HG02763 (cell line): Measurements from ENCODE around the gene CUEDC2.

Experiments used
- ATAC-seq: cut with Tn5 transposase; IDR thresholded peaks from one replicate; pipeline ENCODE4 v1.9.1; 2021; ENCODE audit warnings: mild to moderate bottlenecking, moderate library complexity; ENCODE audit not compliant: unreplicated experiment

The CUEDC2 gene

GRCh38 chr10:102425444-102425843 lies 6.9 kb downstream of the CUEDC2 start:
- no peak for ATAC-seq

- ATAC-seq = no peak
Measured at GRCh38 chr10:102424916-102425315, 7.5 kb downstream of the CUEDC2 start.

DNA sequence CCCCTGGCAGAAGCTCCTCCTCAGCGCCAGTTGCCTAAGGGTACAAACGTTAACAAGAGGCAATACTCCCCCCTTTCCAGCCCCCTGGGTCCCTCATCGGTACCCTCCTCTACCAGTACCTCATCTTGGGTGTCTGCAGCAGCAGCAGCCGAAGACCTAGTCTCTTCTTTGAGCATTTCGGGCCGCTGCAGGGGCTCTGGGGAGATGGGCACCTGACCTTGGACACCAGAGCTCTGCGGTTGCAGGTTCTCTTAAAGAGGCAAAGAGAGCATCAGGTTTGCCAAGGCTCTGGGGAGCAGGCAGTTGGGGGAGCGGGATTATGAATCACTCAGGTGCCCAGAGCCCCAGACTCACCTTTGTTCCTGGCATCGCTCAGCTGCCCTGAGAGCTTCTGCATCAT lies 8.2 kb downstream of the CUEDC2 start:
- ATAC-seq = no peak

- ATAC-seq = no peak
Measured at GRCh38 chr10:102423372-102423968, 8.9 kb downstream of the CUEDC2 start.

DNA sequence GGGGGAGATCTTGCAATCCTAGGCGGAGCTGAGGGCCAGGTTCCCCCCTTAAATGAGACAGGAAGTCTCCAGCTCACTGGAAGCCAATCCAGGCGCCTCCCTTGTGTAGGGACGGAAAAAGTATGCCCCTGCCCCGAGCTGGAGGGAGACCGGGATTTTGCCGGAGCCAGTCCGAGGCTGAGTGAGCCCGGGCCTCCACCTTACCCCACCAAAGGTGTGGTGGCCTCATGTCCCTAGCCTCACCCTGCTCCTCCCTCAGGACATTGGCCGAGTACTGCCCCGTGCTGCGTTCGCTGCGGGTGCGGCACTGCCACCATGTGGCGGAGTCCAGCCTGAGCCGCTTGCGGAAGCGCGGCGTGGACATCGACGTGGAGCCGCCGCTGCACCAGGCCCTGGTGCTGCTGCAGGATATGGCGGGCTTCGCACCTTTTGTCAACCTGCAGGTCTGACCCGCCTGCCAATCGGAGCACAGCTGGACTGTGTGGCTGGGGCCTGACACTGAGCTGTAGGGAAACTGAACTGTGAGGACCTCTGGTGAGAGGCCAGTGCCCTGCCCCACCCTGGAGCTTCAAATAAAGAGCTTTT lies 9.7 kb downstream of the CUEDC2 start:
- peak; percentile 25 for ATAC-seq

DNA sequence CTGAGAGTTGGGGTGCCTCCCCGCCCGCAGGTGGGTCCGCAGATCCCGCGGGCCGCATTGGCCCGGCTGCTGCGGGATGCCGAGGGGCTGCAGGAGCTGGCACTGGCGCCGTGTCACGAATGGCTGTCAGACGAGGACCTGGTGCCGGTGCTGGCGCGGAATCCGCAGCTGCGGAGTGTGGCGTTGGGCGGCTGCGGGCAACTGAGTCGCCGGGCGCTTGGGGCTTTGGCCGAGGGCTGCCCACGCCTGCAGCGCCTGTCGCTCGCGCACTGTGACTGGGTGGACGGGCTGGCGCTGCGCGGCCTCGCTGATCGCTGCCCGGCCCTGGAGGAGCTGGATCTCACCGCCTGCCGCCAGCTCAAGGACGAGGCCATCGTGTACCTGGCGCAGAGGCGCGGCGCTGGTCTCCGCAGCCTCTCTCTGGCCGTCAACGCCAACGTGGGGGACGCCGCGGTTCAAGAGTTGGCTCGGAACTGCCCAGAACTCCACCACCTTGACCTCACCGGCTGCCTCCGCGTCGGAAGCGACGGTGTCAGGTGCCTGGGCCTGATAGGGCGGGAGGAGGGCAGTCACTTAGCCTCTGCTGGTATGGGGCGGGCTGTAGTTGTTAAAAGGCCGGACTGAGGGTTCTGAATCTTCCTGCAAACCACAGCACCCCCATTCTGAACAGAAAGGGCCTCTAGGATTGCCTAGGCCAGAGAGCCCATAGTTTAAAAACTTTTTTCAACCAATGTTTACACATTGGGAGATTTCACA lies 10.4 kb downstream of the CUEDC2 start:
- ATAC-seq = peak; percentile 0

GRCh38 chr10:102421507-102421756 lies 10.9 kb downstream of the CUEDC2 start:
- ATAC-seq = no peak

DNA sequence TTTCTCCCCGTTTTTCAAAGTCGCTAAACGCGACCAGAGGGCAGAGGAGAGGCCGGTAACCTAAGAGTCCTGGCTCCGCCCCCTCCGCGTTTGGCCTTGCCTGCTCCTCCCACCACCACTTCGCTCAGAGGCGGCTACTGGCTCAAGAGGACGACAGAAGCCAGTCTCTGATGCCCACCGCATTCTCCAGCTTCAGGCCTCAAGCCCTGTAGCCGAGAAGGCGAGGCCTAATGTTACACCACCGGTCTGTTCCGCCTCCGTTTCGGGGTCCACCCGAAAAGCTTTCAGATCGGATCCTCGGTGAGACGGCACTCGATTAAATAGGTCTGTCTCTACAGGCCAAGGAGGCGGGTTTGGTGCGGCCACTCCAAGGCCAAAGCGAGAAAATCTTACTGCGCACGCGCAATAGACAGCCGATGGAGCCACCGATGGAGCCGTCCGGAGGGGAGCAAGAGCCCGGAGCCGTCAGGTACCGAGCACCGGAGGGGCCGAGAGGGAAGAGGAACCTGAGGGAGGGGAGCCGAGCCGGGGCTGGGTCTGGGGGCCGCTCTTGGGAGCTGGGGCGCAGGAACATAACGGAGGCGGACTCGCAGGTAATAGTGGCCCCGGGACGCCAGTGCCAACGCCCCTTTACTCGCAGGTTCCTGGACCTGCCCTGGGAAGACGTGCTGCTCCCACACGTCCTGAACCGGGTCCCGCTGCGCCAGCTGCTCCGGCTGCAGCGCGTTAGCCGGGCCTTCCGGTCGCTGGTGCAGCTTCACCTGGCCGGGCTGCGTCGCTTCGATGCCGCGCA lies 11.5 kb downstream of the CUEDC2 start, which contains the start of gene FBXL15:
Gene FBXL15, plus strand, starts transcription at position 123 of the 793 bp plus-strand sequence. Its CDS starts 294 bp downstream, at position 417.
- peak; percentile 69 for ATAC-seq

DNA sequence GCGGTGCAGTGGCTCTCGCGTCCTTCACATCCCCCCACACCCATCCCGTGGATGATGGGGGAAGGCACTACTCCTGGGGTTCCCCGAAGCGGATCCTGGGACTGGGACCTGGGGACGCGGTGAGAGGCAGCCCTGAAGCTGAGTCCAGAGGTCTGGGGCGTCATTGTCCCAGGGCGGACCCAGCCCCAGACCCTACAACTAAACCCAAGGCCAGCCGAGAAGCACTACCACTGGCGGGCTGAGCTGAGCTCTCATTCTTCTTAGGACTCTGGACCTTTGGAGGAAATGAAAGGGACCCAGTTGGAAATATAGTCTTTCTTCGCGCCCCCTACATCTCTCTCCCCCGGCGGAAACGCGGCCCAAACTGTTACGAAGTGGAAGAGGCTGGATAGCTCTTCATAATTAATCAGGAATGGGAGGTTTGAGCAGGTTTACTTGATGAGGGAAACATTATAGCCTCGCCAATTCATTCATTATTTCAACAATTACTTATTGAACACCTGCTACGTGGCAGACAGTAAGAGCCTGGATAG lies 12.1 kb downstream of the CUEDC2 start:
- no peak for ATAC-seq

GRCh38 chr10:102419269-102420180 lies 12.8 kb downstream of the CUEDC2 start:
- ATAC-seq = no peak

GRCh38 chr10:102418622-102419268 lies 13.6 kb downstream of the CUEDC2 start, which contains the start of gene PSD:
TSS of gene PSD (minus strand) at chr10:102418785. CDS start at chr10:102417038, 1,747 bp downstream.
- ATAC-seq = no peak

GRCh38 chr10:102416695-102417094 lies 15.7 kb downstream of the CUEDC2 start:
- no peak for ATAC-seq

DNA sequence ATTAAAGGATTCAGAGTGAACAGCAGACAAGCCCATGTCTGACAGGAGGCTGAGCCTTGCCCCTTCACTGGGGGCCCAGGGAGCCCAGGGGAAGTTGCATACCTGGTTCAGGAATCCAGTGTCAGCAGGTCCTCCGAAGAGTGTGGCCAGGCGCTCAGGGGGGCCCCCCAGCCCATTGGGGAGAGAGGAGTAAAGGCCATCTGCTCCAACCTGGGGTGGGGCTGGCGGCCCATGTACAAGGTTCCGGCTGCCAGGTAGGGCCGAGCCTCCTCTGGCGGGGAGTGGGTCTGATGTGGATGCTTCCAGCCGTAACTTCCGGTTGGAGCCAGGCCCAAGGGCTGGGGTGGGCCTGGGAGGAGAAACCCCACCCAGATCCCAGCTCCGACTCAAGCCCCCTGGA lies 16.1 kb downstream of the CUEDC2 start:
- no peak for ATAC-seq

DNA sequence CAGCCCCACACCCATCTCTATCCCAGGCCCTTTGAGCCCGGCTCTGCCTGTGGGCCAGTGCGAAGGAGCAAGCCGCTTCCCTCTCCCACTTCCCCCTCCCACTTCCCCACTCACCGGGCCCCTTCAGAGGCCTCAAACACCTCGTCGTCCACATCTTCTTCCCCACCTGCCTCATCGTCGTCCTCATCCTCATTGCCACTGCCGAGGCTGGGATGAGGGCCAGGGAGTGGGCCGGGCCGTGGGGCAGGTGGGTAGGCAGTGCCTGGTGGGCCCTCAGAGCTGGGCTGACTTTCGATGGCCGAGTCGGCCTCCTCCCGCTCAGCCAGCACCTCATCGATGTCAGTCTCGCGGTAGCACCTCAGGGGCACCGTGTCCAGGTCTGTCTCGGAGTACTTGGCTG lies 17.6 kb downstream of the CUEDC2 start:
- ATAC-seq = no peak

- no peak for ATAC-seq
Measured at GRCh38 chr10:102413806-102414561, 18.4 kb downstream of the CUEDC2 start.

DNA sequence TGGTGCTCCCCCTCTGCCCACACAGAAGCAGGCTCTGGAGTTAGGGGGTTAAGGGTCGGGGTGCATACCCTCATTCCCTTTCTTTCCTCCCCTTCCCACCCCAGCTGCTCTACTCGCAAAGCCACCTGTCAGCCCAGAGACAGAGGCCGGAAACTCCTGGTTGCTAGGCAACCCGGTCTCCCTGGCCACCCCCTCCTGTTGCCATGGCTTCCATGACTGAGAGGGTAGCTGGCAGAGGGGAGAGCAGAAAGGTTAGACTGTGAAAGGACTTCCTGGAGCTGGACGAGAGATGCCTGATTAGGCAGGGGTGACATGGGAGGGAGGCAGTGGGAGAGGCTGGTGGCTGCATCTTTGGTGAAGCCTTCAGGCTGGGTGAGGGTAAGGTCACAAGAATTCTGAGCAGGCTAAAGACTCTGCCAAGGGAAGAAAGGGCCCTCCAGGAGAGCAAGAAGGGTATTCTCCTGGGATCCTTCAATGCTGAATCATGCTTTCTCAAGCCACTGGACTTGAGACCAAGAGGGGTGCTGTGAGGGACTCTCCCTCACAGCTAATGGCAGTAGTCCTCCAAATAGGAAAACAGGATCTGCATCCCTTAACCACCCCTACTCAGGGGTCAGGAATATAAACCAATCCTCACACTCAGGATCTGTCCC lies 19.2 kb downstream of the CUEDC2 start:
- ATAC-seq = no peak

- ATAC-seq = no peak
Measured at GRCh38 chr10:102412293-102412692, 20.1 kb downstream of the CUEDC2 start.
